OCI-LY7 (cell line): Measurements from ENCODE around the gene DNAL4.

Source experiments
- EZH2phosphoT487 ChIP-seq: fragments of 200-600 bp; sonication (generic); IDR thresholded peaks from 2 replicates; pipeline ENCODE4 v1.6.1; 2018; ENCODE audit warnings: low read depth, borderline replicate concordance, mild to moderate bottlenecking, mixed run types, antibody characterized with exemption, low read length, moderate library complexity, mixed read lengths
- TF ChIP-seq, protein P1 (sequence below): fragments of 200-600 bp; sonication (generic); conservative IDR thresholded peaks from 2 replicates; pipeline ENCODE4 v1.5.1; 2014; ENCODE audit warnings: mild to moderate bottlenecking, antibody characterized with exemption, low read length, moderate library complexity, mixed read lengths

DNA sequence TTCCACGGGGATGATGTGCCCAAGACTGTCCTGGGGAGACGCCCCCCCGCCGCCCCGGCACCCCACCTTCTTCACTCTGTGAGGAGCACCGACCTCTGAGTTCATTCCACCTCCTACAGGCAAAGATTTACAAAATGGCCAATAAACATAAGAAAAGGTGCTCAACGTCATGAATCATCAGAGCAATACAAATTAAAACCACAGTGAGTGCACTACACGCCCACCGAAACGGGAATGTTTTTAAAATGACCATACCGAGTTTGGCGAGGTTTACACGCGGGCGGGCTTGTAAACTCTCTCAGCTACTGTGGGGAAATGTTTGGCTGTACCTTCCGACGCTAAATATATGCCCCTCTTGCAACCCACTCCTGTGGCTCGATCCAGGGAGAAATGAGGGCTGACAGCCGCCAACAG, 42.0 kb upstream of the DNAL4 start:
- TF ChIP-seq, protein P1, sequence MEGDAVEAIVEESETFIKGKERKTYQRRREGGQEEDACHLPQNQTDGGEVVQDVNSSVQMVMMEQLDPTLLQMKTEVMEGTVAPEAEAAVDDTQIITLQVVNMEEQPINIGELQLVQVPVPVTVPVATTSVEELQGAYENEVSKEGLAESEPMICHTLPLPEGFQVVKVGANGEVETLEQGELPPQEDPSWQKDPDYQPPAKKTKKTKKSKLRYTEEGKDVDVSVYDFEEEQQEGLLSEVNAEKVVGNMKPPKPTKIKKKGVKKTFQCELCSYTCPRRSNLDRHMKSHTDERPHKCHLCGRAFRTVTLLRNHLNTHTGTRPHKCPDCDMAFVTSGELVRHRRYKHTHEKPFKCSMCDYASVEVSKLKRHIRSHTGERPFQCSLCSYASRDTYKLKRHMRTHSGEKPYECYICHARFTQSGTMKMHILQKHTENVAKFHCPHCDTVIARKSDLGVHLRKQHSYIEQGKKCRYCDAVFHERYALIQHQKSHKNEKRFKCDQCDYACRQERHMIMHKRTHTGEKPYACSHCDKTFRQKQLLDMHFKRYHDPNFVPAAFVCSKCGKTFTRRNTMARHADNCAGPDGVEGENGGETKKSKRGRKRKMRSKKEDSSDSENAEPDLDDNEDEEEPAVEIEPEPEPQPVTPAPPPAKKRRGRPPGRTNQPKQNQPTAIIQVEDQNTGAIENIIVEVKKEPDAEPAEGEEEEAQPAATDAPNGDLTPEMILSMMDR, result no peak
- no peak for TF ChIP-seq EZH2phosphoT487
